ELR (cell line): ENCODE data around the gene ATR.
"Not testable (repeated sequence)": the region's sequence is repeated elsewhere in the genome, so short reads cannot be mapped to it uniquely, and the experiment has no call there.

Experiments
- DNase-seq: peaks from one replicate; pipeline ENCODE4 v3.0.0-alpha.2; 2015; ENCODE audit warnings: low read depth

The ATR gene

DNA sequence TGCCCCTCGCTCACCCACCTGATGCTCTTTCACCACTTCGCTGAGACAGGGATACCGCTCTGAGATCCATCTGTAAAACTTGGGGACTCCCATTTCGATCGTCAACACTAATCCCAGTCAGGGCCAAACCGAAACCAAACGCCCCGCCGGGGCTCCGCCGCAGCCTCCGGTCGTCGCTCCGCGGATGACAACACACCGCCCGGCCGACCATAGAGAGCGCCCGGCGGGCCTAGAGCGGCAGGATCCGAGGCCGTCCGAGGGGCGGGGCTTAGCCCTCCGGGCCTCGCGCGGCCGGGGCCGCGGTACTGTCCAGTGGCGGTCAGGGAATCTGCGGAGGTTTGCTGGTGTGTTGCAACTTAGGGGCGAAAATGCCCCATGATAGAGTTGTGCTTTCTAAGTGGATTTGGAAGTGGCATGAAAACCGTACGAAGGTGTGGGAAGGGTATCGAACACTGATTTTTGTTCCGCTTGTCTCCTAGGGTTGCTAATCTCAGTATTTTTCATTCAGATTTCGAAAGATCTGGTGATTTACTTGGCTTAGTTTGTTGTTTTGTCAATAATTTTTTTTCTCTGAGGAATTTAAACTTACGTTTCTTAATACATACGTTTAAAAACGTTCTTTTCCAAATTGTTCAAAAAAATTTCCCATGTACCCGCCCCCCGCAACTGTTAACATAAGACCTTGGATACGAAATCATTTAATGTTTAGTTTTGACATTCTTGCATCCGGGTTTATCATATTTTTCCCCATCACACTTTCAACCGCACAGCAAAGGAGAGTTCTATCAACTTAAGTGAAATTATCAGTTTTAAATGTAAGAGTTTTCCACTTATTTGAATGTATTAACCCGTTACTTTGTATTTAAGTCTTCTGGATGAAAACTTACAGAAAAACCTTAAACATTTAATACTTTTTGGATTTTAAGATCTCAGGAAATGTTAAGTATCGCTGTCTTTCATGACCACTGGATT, 130.4 kb downstream of the ATR start, which contains the start of gene XRN1:
Gene XRN1 (minus strand): TSS at position 186 of the 972 bp plus-strand sequence. CDS start 93 bp downstream, at position 93.
- DNase-seq, result peak; percentile 97

DNA sequence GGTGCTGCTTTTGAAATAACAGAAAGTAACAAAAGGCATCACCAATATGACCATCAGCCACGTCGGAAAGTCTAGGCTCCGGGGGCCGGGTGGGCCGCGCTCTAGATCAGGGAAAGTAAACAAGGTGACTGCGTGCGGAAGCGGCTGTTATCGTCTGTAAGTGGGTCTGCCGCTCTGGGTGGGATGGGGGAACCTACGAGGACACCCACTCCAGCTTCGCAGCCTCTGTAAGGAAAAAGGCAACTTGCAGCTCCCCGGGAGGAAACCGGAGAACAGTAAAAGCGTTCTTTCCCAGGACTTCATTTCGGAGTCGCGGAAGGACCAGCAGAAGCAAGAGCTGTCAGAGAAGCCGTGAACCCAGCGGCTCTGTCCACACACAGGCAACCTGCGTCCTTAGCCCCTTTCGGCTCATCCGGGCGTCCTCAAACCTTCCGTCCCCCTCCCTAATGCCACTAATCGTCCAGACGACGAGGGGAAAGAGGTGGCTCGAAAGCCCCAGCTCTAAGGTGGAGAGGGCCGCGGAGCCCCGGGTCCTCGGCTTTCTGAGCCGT, 131.2 kb downstream of the ATR start:
- peak; percentile 63 for DNase-seq

DNA sequence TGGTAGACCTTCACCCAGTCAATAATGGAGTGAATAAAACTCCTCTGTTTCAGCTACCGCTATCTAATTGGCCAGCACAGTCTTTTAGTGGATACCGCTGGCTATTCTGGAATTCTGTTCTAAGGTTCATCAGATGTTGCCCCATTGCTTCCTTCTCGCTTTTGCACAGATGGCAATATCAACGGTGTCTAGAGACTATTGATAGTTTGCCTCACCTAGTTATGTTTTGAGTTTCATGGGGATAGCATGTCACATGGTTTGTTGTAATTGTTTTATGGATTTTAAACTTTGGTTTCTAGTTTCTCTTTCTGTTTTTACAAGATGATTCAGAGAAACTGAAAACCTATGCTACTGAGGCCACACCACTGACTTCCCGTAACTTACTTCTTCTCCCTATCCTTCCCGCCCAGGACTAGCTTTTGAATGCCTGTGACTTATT, 132.7 kb downstream of the ATR start:
- DNase-seq, result peak; percentile 37

DNA sequence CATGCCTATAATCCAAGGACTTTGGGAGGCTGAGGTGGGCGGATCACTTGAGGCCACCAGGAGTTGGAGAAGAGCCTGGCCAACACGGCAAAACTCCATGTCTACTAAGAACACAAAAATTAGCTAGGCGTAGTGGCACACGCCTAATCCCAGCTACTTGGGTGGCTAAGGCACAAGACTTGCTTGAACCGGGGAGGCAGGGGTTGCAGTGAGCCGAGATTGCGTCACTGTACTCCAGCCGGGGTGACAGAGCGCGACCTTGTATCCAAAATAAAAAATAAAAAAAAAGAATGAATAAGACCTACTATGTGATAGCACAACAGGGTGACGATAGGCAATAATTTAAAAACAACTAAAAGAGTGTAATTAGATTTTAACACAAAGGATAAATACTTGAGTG, 134.2 kb downstream of the ATR start:
- DNase-seq, result no peak

DNA sequence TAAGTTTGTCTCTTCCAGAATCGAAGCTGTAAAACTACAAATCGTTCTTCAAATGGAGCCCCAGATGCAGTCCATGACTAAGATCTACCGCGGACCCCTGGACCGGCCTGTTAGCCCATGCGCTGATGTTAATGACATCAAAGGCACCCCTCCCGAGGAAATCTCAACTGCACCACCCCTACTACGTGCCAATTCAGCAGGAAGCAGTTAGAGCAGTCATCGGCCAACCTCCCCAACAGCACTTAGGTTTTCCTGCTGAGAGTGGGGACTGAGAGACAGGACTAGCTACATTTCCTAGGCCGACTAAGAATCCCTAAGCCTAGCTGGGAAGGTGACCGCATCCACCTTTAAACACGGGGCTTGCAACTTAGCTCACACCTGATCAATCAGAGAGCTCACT, 135.5 kb downstream of the ATR start:
- DNase-seq, result not testable (repeated sequence)

DNA sequence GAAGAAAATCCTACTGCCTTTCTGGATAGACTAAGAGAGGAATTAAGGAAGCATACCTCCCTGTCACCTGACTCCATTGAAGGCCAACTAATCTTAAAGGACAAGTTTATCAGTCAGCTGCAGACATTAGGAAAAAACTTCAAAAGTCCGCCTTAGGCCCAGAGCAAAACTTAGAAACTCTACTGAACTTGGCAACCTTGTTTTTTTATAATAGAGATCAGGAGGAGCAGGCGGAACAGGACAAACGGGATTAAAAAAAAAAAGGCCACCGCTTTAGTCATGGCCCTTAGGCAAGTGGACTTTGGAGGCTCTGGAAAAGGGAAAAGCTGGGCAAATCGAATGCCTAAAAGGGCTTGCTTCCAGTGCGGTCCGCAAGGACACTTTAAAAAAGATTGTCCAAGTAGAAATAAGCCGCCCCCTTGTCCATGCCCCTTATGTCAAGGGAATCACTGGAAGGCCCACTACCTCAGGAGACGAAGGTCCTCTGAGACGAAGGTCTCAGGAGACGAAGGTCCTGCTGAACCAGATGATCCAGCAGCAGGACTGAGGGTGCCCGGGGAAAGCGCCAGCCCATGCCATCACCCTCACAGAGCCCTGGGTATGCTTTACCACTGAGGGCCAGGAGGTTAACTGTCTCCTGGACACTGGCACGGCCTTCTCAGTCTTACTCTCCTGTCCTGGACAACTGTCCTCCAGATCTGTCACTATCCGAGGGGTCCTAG, 138.9 kb downstream of the ATR start:
- DNase-seq, result not testable (repeated sequence)

DNA sequence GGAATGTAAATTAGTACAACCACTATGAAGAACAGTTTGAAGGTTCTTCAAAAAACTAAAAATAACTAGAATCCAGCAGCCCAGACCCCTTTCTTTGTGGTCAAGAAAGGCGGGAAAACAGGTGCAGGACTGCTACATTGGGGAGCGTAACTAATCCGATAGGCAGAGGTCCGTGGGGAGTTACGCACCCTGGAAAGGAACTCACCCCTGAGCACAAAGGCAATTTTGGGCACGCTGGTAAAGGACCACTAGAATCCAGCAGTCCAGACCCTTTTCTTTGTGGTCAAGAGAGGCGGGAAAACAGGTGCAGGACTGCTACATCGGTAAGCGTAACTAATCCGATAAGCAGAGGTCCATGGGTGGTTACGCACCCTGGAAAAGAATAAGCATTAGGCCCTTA, 140.4 kb downstream of the ATR start:
- DNase-seq, result not testable (repeated sequence)

DNA sequence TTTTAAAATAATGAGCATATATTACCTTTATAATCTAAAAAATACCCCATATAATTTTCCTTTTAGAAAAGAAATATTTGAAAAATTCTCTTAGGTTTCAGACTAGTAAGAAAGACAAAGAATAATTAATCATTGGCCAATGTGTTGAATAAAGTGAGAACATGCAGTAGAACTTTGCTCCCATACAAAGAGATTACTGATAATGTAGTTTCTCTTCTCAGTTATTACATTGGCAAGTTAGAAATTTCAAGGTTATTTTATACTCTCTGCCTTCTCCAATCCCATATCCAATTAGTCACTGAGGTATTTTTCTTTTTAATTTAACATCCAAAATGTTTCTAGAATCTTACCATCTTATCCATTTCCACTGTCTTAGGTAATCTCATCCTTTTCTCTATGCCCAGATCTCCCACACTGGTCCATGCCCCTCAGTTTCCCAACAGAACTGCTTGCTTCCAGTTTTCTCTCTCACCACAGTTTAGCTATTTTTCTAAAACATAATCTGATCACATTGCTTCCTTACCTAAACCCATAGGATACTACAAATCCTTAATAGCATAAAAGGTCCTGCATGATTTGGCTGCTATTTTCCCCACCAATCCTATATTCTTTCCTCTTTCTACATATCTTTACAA, 141.5 kb downstream of the ATR start:
- DNase-seq, result no peak

DNA sequence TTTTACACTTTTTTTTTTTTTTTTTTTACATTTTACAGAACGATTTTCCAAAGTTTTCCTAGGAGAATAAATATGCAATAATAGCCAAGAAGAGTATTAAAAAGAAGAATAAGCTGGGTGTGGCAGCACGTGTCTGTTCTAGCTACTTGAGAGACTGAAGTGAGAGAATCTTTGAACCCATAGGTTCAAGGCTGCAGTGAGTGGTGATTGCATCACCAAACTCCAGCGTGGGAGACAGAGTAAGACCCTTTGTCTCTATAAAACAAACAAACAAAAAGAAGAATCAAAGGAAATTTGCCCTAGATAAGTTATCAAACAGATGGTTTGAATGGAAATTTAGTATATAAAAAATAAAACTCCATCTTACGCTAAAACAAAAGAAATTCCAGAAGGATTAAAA, 144.0 kb downstream of the ATR start:
- no peak for DNase-seq

DNA sequence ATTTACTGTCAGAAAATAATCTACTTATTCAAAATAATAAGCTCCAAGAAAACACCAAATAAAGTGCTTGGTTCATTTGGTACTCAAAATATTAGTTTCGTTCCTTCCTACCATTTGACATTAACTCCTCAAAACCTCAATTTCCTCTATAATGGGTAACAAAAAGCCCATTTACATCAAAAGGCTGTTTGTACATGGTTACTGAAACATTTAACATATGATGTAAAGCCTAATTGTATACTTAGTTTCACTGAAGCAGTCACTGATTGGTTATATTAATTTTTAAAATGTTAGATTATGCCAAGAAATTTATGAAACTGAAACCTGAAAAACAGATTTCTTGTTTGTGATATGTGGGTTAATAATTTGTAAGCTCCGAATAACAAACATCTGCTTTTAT, 145.4 kb downstream of the ATR start:
- no peak for DNase-seq

DNA sequence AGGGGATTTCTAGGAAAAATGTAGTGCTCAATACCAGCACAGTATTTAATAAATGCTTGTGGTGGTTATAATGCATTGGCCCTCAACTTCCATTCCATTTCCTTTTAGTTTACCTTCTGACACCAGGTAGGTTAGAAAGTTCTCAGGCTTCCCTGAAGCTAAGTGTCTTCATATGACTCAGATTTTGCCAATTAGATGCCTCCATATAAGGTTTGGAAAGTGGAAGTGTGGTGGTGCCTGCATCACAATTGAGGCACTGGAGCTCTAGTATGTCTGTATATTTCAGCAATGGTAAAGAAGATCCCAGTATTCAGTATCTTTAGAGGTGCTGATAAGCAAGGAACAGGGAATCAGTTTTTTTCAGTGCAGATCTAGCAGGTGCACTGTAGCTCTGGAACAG, 149.0 kb downstream of the ATR start:
- DNase-seq, result no peak

DNA sequence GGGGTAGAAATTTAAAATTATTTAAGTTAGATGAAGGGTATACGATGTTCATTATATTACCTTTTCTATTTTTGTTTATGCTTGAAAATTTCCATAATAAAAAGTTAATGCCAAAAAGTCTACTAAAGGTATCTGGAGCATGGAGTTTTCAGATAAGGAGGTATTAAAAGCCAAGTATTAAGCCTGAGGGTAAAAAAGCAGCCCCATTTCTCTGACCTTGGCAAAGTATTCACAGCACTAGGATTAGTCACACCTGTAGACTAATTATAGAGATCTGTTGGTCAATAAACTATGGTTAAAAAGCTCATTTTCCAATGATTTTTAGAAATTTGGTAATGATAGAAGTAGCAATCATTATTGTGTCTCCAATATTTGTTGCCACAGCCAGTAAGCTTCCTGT, 153.8 kb downstream of the ATR start:
- DNase-seq, result no peak

DNA sequence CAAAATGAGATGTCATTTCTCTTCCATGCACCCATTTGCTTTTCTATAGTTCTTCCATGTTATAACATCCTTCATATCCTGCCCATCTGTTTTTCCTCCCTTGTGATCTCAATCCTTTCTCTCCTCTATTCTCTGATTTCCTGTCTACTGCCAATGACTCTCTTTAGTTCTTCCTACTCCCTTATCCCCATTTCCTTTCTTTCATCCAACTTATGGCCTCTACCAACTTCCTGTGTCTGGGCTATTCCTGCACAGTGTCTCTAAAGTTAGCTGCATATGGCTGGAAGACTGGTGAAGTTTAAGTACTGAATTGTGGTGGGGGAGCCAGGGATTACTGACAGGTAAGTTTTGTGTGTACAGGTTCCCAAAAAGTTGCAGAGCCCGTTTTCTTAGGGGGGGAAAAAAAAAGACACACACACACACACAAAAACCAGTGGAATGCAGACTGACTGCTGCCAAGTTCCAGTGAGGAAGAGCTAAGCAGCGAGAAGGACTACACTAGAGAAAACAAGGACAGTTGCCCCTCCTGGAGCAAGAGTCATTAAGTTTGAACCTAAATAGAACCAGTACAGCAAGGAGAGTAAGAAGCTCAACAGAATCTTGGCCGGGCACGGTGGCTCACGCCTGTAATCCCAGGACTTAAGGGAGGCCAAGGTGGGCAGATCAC, 159.5 kb downstream of the ATR start:
- DNase-seq, result no peak

DNA sequence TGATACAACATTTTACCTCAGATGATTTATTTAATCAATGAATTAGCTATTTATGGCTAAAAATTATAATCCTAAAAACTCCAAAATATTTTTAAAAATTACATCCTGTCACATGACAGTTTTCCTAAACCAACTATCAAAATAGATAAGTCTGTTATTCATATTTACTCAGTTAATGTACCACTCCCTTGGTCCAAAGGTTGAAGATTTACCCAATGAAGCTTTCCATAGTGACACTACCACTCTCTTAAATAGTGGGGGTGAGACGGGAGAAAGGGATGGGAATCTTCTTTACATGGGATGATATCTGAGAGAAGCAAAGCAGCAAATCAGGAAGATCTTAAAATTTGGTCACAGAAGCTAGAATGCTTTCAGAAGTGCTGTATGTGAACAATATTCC, 161.2 kb downstream of the ATR start:
- no peak for DNase-seq

DNA sequence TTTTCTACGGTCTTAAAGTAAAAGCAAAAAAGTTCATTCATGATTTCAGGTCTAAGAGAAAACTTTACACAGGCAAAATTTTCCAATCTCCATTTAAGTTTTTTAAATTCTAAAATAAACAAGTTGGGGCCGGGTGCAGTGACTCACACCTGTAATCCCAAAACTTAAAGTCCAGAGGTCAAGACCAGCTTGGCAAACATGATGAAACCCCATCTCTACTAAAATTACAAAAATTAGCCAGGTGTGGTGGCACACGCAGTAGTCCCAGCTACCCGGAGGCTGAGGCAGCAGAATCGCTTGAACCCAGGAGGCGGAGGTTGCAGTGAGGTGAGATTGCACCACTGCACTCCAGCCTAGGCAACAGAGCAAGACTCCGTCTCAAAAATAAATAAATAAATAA, 178.0 kb downstream of the ATR start:
- not testable (repeated sequence) for DNase-seq
